Osteoblast (primary cell): Measurements from ENCODE around the gene STARD3NL. TPM values are rescaled to one million over a fixed set of nuclear protein-coding genes. Genes with fewer than 3 reads are reported as not detected.
"Not testable (repeated sequence)": the region's sequence is repeated elsewhere in the genome, so short reads cannot be mapped to it uniquely, and the experiment has no call there.

Experiments used
- DNase-seq: peaks from one replicate; pipeline ENCODE4 v3.0.0; 2011; ENCODE audit warnings: low spot score, mixed read lengths; ENCODE audit not compliant: insufficient read length; ENCODE audit errors: missing footprints
- H2AFZ ChIP-seq: 2 replicates; pipeline ENCODE4 v1.6.0; 2011; ENCODE audit warnings: mild to moderate bottlenecking, low read length
- H3K27ac ChIP-seq: 2 replicates; pipeline ENCODE4 v1.5.1; 2011; ENCODE audit warnings: mild to moderate bottlenecking, low read depth, low read length, moderate library complexity
- H3K27me3 ChIP-seq: 2 replicates; pipeline ENCODE4 v1.6.0; 2012; ENCODE audit warnings: mild to moderate bottlenecking, control low read depth, inconsistent platforms, low read length, moderate library complexity; ENCODE audit not compliant: insufficient read depth
- H3K36me3 ChIP-seq: 2 replicates; pipeline ENCODE4 v1.5.1; 2011; ENCODE audit warnings: mild to moderate bottlenecking, low read length, control low read depth, moderate library complexity; ENCODE audit not compliant: insufficient read depth
- H3K4me1 ChIP-seq: 2 replicates; pipeline ENCODE4 v1.5.1; 2011; ENCODE audit warnings: mild to moderate bottlenecking, low read length, control low read depth, moderate library complexity; ENCODE audit not compliant: insufficient read depth
- H3K4me2 ChIP-seq: 2 replicates; pipeline ENCODE4 v1.6.0; 2011; ENCODE audit warnings: mild to moderate bottlenecking, low read length; ENCODE audit not compliant: insufficient read depth
- H3K4me3 ChIP-seq: fragments of 200-600 bp; sonication (generic); 3 replicates; pipeline ENCODE4 v1.5.1; 2012; ENCODE audit warnings: mild to moderate bottlenecking, low read length, inconsistent platforms; ENCODE audit not compliant: insufficient read depth
- H3K79me2 ChIP-seq: 2 replicates; pipeline ENCODE4 v1.6.0; 2012; ENCODE audit warnings: mild to moderate bottlenecking, low read length, control low read depth, inconsistent platforms; ENCODE audit not compliant: insufficient read depth
- H3K9me3 ChIP-seq: 2 replicates; pipeline ENCODE4 v1.5.1; 2011; ENCODE audit warnings: low read depth, low read length, control low read depth
- H4K20me1 ChIP-seq: 2 replicates; pipeline ENCODE4 v1.6.0; 2012; ENCODE audit warnings: mild to moderate bottlenecking, low read length, control low read depth; ENCODE audit not compliant: insufficient read depth
- total RNA-seq: library from RNA; depleted of rRNA; stranded (reverse); fragments of >200 nt; gene quantifications from 2 replicates; pipeline ENCODE4 v1.2.3, GENCODE V29; 2012
- TF ChIP-seq, protein P1 (sequence below): IDR thresholded peaks from 2 replicates; pipeline ENCODE4 v1.5.1; 2011; ENCODE audit warnings: mild to moderate bottlenecking, low read depth, low read length, moderate library complexity; ENCODE audit errors: extremely low read depth

The STARD3NL gene
- total RNA-seq, 1 donor, result 63.3 TPM

DNA sequence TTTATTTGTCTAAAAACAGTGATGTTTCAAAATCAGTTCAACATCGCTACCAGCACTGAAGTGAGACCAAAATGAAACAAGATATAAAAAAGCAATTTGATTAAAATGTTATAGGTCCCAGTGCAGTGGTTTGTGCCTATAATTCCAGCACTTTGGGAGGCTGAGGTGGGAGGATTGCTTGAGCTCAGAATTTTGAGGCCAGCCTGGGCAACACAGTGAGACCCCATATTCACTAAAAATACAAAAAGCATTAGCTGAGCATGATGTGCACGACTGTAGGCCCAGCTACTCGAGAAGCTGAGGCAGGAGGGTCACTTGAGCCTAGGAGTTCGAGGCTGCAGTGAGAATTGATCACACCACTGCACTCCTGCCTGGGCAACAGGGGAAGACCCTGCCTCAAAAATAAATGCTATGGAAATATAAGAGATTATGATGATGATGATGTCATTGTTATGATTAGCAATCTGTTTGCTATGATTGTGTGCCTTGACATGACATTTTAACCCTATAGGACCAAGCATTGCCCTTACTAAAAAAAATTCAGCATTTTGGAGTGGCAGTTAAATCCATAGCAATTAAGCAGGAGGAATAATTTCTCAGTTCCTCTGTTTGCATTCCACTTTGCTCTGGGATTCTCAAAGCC is 91.8 kb downstream of the STARD3NL start:
- not testable (repeated sequence) for H2AFZ ChIP-seq, H3K27ac ChIP-seq, H3K36me3 ChIP-seq, H3K4me1 ChIP-seq, H3K79me2 ChIP-seq, H3K27me3 ChIP-seq, H3K4me2 ChIP-seq, DNase-seq, H3K9me3 ChIP-seq, H3K4me3 ChIP-seq, H4K20me1 ChIP-seq

DNA sequence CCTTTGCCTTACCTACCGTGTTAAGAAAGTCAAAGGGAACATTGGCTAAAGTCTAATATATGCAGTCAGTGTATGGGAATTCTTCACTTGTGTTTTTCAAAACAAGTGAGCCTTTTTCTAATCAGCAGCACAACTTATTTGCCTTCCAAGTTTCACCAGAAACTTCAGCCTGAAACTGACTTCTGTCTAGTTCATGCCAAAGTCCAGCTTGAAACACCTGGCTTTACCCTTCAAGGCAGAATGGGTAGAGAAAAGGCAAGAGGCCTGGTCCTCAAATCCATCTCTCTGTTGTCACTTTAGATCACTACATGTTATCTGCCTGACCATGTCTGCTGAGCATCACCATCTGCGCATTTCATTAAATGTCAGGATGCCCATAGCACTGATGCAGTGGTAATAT is 92.4 kb downstream of the STARD3NL start:
- not testable (repeated sequence) for H3K27ac ChIP-seq, H3K27me3 ChIP-seq, H3K79me2 ChIP-seq, H3K9me3 ChIP-seq, H3K4me3 ChIP-seq, H2AFZ ChIP-seq, DNase-seq, H3K36me3 ChIP-seq, H4K20me1 ChIP-seq, H3K4me2 ChIP-seq, H3K4me1 ChIP-seq

DNA sequence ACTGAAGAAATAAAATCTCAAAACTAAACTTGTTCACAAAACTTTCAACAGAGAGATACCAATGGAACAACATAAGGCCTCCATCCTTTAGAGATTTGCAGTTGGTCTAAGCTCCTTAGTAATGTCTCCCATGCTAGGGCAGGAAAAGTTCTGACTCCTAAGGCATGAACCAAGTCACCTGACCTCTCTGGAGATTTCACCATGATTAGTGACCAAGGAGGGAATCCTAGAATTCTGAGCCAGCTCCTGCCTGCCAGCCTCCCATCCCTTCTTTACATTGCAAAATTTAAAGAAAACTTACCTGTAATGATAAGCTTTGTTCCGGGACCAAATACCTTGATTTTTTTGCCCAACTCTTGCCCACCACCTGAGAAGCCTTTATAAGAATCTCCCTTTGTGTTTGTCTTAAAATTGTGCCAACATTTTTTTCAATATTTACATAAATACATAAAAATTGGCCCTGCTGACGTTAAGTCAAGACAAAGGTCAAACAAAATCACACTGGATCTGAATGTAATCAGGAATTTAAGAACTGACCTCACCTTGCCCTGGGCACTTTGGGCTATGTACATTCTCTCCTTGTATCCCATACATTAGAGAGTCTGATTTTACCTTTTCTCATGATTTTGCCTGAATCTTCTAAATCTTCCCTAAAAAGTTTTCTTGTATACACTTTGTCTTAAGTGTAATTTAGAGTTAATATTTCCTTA is 95.4 kb downstream of the STARD3NL start, which contains the start of gene TARP:
Gene TARP (minus strand): TSS at position 351 of the 710 bp plus-strand sequence.
- Histone ChIP-seq H3K4me3 (no peak within 1 kb of the TSS), H3K9me3 (no peaks in the 10 kb centered on the region), H3K4me2 (no peak within 1 kb of the TSS), H3K4me1 (no peaks in the 10 kb centered on the region), H3K36me3 (no peaks in the 10 kb centered on the region), H3K79me2 (no peaks in the 10 kb centered on the region), H2AFZ (no peak within 1 kb of the TSS), H4K20me1 (no peaks in the 10 kb centered on the region), H3K27ac (no peak within 1 kb of the TSS), H3K27me3 (no peaks in the 10 kb centered on the region)
- DNase-seq, result no peak
- TF ChIP-seq, protein P1, sequence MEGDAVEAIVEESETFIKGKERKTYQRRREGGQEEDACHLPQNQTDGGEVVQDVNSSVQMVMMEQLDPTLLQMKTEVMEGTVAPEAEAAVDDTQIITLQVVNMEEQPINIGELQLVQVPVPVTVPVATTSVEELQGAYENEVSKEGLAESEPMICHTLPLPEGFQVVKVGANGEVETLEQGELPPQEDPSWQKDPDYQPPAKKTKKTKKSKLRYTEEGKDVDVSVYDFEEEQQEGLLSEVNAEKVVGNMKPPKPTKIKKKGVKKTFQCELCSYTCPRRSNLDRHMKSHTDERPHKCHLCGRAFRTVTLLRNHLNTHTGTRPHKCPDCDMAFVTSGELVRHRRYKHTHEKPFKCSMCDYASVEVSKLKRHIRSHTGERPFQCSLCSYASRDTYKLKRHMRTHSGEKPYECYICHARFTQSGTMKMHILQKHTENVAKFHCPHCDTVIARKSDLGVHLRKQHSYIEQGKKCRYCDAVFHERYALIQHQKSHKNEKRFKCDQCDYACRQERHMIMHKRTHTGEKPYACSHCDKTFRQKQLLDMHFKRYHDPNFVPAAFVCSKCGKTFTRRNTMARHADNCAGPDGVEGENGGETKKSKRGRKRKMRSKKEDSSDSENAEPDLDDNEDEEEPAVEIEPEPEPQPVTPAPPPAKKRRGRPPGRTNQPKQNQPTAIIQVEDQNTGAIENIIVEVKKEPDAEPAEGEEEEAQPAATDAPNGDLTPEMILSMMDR, result no peak

DNA sequence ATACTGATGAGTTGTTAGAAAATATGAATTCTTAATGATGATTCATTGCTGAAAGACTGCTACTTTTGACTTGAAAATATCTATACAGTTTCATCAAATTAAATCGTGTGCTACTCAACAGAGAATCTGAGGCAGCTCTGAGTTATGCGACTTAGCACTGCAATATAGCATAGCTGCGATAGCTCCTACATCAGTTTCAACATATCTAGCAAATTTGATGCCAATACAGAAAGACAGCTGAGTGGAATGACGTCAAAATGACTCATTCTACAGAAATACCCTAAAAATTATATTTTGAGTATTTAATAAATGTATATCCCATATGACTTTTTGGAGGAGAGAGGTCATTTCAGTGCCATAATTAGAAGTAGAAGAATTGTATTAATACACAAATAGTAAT is 96.4 kb downstream of the STARD3NL start:
- Histone ChIP-seq H4K20me1 (no peaks in the 10 kb centered on the region), H3K4me3 (no peak overlapping the region), H3K79me2 (no peaks in the 10 kb centered on the region), H3K4me2 (no peak overlapping the region), H3K36me3 (no peaks in the 10 kb centered on the region), H3K27ac (no peak overlapping the region), H3K27me3 (no peaks in the 10 kb centered on the region), H3K4me1 (no peaks in the 10 kb centered on the region), H2AFZ (no peak overlapping the region), H3K9me3 (no peaks in the 10 kb centered on the region)
- TF ChIP-seq, protein P1, result no peak
- DNase-seq, result no peak

DNA sequence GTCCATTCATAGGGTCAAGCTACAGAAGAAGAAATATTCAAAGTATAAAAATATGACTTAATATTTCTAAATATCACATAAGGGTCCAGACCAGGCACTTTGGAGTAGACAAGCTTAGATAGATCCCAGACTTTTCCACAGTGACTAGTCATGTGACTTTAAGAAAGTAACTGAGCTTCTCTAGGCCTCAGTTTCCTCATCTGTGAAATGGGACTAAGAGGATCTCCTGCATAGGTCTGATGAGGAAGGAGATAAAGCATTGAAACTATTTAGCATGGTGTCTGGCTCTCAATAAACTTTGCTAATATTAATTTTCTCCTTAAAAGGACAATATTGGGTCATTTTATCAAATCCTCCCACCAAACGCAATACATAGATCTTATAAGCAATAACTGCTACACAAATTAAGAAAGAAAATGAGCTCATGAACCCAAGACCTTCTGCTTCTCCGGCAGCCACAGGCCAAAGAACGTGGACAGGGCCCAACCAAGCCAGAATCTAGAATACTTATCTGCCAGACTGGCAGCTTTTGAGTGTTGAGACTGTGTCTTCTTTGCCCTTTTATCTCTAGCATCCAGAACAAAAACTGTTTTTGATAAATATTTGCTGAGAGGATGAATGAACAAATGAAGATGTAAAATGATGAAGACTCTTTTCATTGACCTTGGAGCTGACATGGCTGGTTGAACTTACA is 97.0 kb downstream of the STARD3NL start:
- H3K27me3 ChIP-seq, result no peaks in the 10 kb centered on the region
- no peak overlapping the region for H3K4me3 ChIP-seq
- no peaks in the 10 kb centered on the region for H3K79me2 ChIP-seq
- DNase-seq, result no peak
- no peaks in the 10 kb centered on the region for H3K4me1 ChIP-seq
- H2AFZ ChIP-seq, result no peak overlapping the region
- no peaks in the 10 kb centered on the region for H3K9me3 ChIP-seq
- no peaks in the 10 kb centered on the region for H4K20me1 ChIP-seq
- H3K4me2 ChIP-seq, result no peak overlapping the region
- no peak overlapping the region for H3K27ac ChIP-seq
- TF ChIP-seq, protein P1, result no peak
- H3K36me3 ChIP-seq, result no peaks in the 10 kb centered on the region
